Astrocyte of the cerebellum (primary cell): ENCODE measurements around the gene KCNG2.

Source experiments
- DNase-seq: peaks from one replicate; pipeline ENCODE4 v3.0.0-alpha.2; 2011; ENCODE audit warnings: low read depth
- H3K4me3 ChIP-seq: 2 replicates; pipeline ENCODE4 v1.5.1; 2011; ENCODE audit warnings: mild to moderate bottlenecking, low read depth, low read length, moderate library complexity
- in situ Hi-C: cut with HindIII; loops from 2 replicates; pipeline ENCODE4 v1.10.0; 2017; ENCODE audit warnings: low sequenced_read_pairs
- TF ChIP-seq, protein P1 (sequence below): IDR thresholded peaks from 2 replicates; pipeline ENCODE4 v1.5.1; 2012; ENCODE audit warnings: low read length, low read depth, moderate library complexity, mild to moderate bottlenecking; ENCODE audit errors: missing control alignments

Gene KCNG2

GRCh38 chr18:79937103-79937860 lies 139.5 kb downstream of the KCNG2 start:
- in situ Hi-C loops: no loop called here
- TF ChIP-seq, protein P1, sequence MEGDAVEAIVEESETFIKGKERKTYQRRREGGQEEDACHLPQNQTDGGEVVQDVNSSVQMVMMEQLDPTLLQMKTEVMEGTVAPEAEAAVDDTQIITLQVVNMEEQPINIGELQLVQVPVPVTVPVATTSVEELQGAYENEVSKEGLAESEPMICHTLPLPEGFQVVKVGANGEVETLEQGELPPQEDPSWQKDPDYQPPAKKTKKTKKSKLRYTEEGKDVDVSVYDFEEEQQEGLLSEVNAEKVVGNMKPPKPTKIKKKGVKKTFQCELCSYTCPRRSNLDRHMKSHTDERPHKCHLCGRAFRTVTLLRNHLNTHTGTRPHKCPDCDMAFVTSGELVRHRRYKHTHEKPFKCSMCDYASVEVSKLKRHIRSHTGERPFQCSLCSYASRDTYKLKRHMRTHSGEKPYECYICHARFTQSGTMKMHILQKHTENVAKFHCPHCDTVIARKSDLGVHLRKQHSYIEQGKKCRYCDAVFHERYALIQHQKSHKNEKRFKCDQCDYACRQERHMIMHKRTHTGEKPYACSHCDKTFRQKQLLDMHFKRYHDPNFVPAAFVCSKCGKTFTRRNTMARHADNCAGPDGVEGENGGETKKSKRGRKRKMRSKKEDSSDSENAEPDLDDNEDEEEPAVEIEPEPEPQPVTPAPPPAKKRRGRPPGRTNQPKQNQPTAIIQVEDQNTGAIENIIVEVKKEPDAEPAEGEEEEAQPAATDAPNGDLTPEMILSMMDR: no peak
- no peak overlapping the region for H3K4me3 ChIP-seq
- DNase-seq: no peak

- no peak for DNase-seq
- H3K4me3 ChIP-seq: no peak overlapping the region
- in situ Hi-C loops: no loop called here
- TF ChIP-seq, protein P1: no peak
These were observed 140.5 kb downstream of the KCNG2 start for GRCh38 chr18:79938196-79938595.

DNA sequence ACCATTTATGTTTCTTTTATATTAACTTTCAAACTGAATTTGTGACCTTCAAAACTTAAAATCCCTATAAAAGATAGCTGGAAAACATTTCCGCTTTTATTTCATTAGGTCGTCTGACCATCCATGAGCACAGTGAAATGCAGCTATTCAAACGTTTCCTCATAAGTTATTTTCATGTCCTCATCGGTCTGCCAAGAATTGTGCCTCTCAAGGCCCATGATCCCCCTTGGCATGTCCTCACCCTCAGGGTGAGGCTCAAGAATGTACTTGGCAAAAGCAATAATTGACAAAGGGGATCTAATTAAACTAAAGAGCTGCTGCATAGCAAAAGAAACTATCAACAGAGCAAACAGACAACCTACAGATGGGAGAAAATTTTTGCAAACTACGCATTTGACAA lies 141.4 kb downstream of the KCNG2 start:
- H3K4me3 ChIP-seq: no peak overlapping the region
- TF ChIP-seq, protein P1: no peak
- in situ Hi-C loops: no loop called here
- no peak for DNase-seq

- no peak overlapping the region for H3K4me3 ChIP-seq
- DNase-seq: no peak
- TF ChIP-seq, protein P1: no peak
- in situ Hi-C loops: no loop called here
These were observed 142.5 kb downstream of the KCNG2 start for GRCh38 chr18:79940126-79940813.

GRCh38 chr18:79940814-79941472 lies 143.2 kb downstream of the KCNG2 start:
- H3K4me3 ChIP-seq: no peak overlapping the region
- TF ChIP-seq, protein P1: no peak
- DNase-seq: no peak
- in situ Hi-C loops: no loop called here

- TF ChIP-seq, protein P1: no peak
- no peak for DNase-seq
- no peak overlapping the region for H3K4me3 ChIP-seq
- in situ Hi-C loops: no loop called here
These were observed 143.9 kb downstream of the KCNG2 start for GRCh38 chr18:79941473-79942119.
